Measurements from ENCODE around the gene NCK1.

DNA sequence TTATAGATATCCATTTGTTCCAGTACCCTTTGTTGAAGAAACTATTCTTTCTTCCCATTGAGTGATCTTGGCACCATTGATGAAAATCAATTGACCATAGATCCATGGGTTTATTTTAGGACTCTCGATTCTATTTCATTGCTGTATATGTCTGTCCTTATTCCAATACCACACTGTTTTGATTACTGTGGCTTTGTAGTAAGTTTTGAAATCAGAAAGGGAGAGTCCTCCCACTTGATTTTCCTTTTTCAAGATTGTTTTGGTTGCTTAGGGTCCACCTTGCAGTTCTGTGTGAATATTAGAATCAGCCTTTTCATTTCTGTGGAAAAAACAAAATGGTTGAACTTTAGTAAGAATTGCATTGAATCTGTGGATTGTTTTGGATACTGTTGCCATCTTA lies 75.2 kb downstream of the NCK1 start:
- TF ChIP-seq POLR2AphosphoS5 (IDR thresholded peaks at IDR 0.05; ENCODE audit: borderline replicate concordance, low read depth, low read length) (no peak), EZH2 (IDR thresholded peaks at IDR 0.05) (no peak)

Measured in SK-N-MC (cell line).